BE2C (cell line): Measurements from ENCODE around the gene TAF1C. TPM values are rescaled to one million over a fixed set of nuclear protein-coding genes. Genes with fewer than 3 reads are reported as not detected.

Experiments
- DNase-seq: peaks from one replicate; pipeline ENCODE4 v3.0.0-alpha.2; 2020
- H3K27me3 ChIP-seq: fragments of 250-450 bp; sonication (Bioruptor Pico); 2 replicates; pipeline ENCODE4 v1.5.1; 2020; ENCODE audit warnings: mild to moderate bottlenecking
- H3K36me3 ChIP-seq: fragments of 250-450 bp; sonication (Bioruptor Pico); 2 replicates; pipeline ENCODE4 v1.5.1; 2020; ENCODE audit warnings: mild to moderate bottlenecking
- H3K4me1 ChIP-seq: fragments of 250-450 bp; sonication (Bioruptor Pico); 2 replicates; pipeline ENCODE4 v1.5.1; 2020
- H3K4me3 ChIP-seq: 2 replicates; pipeline ENCODE4 v1.5.1; 2011; ENCODE audit warnings: low read depth, low read length
- H3K9me3 ChIP-seq: fragments of 250-450 bp; sonication (Bioruptor Pico); 2 replicates; pipeline ENCODE4 v1.5.1; 2020
- polyA plus RNA-seq: library from polyadenylated mRNA; unstranded; fragments of >200 nt; gene quantifications from one replicate; pipeline ENCODE4 v1.2.1, GENCODE V29; 2012; ENCODE audit warnings: low read depth, missing spikeins; ENCODE audit not compliant: insufficient read length, insufficient read depth
- TF ChIP-seq, protein P1 (sequence below): IDR thresholded peaks from 2 replicates; pipeline ENCODE4 v1.5.1; 2012; ENCODE audit warnings: mild to moderate bottlenecking, low read depth, low read length

TAF1C gene
- 73.4 TPM for polyA plus RNA-seq

DNA sequence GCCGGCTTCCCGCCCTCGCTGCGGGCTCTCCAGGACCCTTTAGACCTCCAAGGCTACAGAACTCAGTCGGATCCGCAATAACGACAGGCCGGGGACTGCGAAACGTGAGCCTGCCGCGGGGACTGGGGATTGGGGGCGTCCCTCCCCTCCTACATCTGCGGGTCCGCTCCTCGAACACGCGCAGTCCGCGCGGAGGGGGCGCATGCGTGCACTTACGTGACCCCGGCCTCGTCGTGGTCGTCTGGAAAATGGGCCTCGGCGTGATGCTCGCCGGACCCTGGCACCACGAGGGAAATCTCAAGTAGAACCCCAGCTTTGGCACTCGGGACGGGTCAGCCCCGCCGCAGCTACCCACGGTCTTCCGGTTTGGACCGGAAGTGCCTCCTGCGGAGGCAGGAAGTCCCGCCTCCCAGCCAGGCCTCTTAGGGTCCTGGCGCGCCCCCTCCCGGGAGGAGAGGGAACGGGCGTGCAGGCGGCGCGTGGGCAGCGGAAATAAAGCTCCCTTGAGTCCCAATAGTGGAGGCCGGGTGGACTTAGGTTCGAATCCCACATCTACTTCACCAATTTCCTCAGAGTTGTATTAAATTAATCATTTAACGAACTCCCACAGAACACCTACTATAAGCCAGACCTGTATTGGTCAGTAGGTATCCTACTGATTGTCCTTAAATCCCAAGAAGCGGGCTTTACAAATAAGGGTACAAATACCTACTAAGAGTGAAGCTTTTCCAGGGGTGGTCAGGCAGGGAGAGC, at the start of gene TAF1C:
Gene TAF1C (minus strand): TSS at position 373 of the 753 bp plus-strand sequence. CDS start 2,069 bp downstream, outside the sequence.
- peak within 1 kb of the TSS; percentile 99 for H3K4me3 ChIP-seq
- DNase-seq = peak; percentile 92
- no peaks in the 10 kb centered on the region for H3K27me3 ChIP-seq
- TF ChIP-seq, protein P1, sequence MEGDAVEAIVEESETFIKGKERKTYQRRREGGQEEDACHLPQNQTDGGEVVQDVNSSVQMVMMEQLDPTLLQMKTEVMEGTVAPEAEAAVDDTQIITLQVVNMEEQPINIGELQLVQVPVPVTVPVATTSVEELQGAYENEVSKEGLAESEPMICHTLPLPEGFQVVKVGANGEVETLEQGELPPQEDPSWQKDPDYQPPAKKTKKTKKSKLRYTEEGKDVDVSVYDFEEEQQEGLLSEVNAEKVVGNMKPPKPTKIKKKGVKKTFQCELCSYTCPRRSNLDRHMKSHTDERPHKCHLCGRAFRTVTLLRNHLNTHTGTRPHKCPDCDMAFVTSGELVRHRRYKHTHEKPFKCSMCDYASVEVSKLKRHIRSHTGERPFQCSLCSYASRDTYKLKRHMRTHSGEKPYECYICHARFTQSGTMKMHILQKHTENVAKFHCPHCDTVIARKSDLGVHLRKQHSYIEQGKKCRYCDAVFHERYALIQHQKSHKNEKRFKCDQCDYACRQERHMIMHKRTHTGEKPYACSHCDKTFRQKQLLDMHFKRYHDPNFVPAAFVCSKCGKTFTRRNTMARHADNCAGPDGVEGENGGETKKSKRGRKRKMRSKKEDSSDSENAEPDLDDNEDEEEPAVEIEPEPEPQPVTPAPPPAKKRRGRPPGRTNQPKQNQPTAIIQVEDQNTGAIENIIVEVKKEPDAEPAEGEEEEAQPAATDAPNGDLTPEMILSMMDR = peak; percentile 92
- H3K9me3 ChIP-seq = no peaks in the 10 kb centered on the region
- no peaks in the 10 kb centered on the region for H3K4me1 ChIP-seq
- peaks cover 21% of the 10 kb centered on the region for H3K36me3 ChIP-seq

GRCh38 chr16:84234321-84235241, 47.7 kb upstream of the TAF1C start:
- H3K4me3 ChIP-seq = peak overlapping the region; percentile 33
- H3K27me3 ChIP-seq = no peaks in the 10 kb centered on the region
- H3K36me3 ChIP-seq = no peaks in the 10 kb centered on the region
- TF ChIP-seq, protein P1 = no peak
- DNase-seq = peak; percentile 72
- H3K4me1 ChIP-seq = peaks cover 11% of the 10 kb centered on the region; the same call in 1 of the 2 replicates
- no peaks in the 10 kb centered on the region for H3K9me3 ChIP-seq

- Histone ChIP-seq H3K27me3 (no peaks in the 10 kb centered on the region), H3K36me3 (no peaks in the 10 kb centered on the region), H3K4me3 (no peak overlapping the region)
Measured at GRCh38 chr16:84233748-84234147, 46.9 kb upstream of the TAF1C start.

DNA sequence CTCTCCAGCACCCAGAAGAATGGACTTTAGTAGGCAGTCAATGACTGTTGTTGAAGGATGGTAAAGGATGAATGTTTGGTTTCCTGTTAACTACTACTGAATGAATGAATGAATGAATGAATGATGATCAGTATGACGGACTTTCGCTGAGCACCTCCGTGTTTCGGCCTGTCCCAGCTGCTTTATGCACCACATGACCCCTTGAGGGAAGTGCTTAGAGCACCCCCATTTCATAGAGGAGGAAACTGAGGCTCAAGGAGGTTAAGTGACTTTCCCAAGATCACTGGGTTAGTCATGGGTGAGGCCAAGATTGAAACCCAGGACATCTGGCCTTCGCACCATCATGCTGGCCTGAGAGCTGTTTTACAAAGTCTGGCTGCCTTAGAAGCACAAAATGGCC, 46.1 kb upstream of the TAF1C start:
- Histone ChIP-seq H3K9me3 (no peaks in the 10 kb centered on the region), H3K4me1 (peaks cover 17% of the 10 kb centered on the region), H3K4me3 (no peak overlapping the region), H3K27me3 (no peaks in the 10 kb centered on the region), H3K36me3 (no peaks in the 10 kb centered on the region)
- no peak for DNase-seq
- TF ChIP-seq, protein P1 = no peak

More at GRCh38 chr16:84233748-84234147, 46.9 kb upstream of the TAF1C start:
- Histone ChIP-seq H3K4me1 (peaks cover 12% of the 10 kb centered on the region), H3K9me3 (no peaks in the 10 kb centered on the region)
- TF ChIP-seq, protein P1 = no peak
- DNase-seq = no peak

- DNase-seq = no peak
- H3K4me1 ChIP-seq = peaks cover 21% of the 10 kb centered on the region
- no peaks in the 10 kb centered on the region for H3K9me3 ChIP-seq
- TF ChIP-seq, protein P1 = no peak
- no peaks in the 10 kb centered on the region for H3K36me3 ChIP-seq
- no peaks in the 10 kb centered on the region for H3K27me3 ChIP-seq
- H3K4me3 ChIP-seq = no peak overlapping the region
Measured at GRCh38 chr16:84232060-84232459, 45.2 kb upstream of the TAF1C start.
